HG03457 (cell line): ENCODE results near the gene MAPK10.
"Not testable (repeated sequence)": the region's sequence is repeated elsewhere in the genome, so short reads cannot be mapped to it uniquely, and the experiment has no call there.

ENCODE experiments used
- ATAC-seq: cut with Tn5 transposase; IDR thresholded peaks from one replicate; pipeline ENCODE4 v1.9.1; 2021; ENCODE audit warnings: moderate number of reproducible peaks; ENCODE audit not compliant: unreplicated experiment

Gene MAPK10

GRCh38 chr4:85994576-85994975 is 365.3 kb downstream of the MAPK10 start:
- no peak for ATAC-seq

GRCh38 chr4:85993641-85994040 is 366.2 kb downstream of the MAPK10 start:
- no peak for ATAC-seq

- ATAC-seq: no peak
These were observed 373.6 kb downstream of the MAPK10 start for GRCh38 chr4:85986266-85986665.

GRCh38 chr4:85979276-85979675 is 380.6 kb downstream of the MAPK10 start:
- peak; percentile 94 for ATAC-seq

GRCh38 chr4:85970535-85970934 is 389.3 kb downstream of the MAPK10 start:
- no peak for ATAC-seq

GRCh38 chr4:85968945-85969819 is 390.7 kb downstream of the MAPK10 start:
- no peak for ATAC-seq

GRCh38 chr4:85967872-85968271 is 392.0 kb downstream of the MAPK10 start:
- ATAC-seq: no peak

GRCh38 chr4:85966373-85966772 is 393.5 kb downstream of the MAPK10 start:
- ATAC-seq: no peak

- ATAC-seq: no peak
These were observed 394.3 kb downstream of the MAPK10 start for GRCh38 chr4:85965529-85965928.

GRCh38 chr4:85965017-85965416 is 394.8 kb downstream of the MAPK10 start:
- ATAC-seq: not testable (repeated sequence)

- ATAC-seq: no peak
These were observed 395.6 kb downstream of the MAPK10 start for GRCh38 chr4:85964298-85964697.

GRCh38 chr4:85963231-85963630 is 396.6 kb downstream of the MAPK10 start:
- no peak for ATAC-seq

GRCh38 chr4:85961887-85962286 is 398.0 kb downstream of the MAPK10 start:
- no peak for ATAC-seq

GRCh38 chr4:85956293-85956945 is 403.4 kb downstream of the MAPK10 start:
- ATAC-seq: no peak

- ATAC-seq: no peak
These were observed 404.1 kb downstream of the MAPK10 start for GRCh38 chr4:85955620-85956292.

- no peak for ATAC-seq
These were observed 406.2 kb downstream of the MAPK10 start for GRCh38 chr4:85953651-85954018.

GRCh38 chr4:85952972-85953650 is 406.7 kb downstream of the MAPK10 start:
- no peak for ATAC-seq

GRCh38 chr4:85952528-85952927 is 407.3 kb downstream of the MAPK10 start:
- no peak for ATAC-seq

GRCh38 chr4:85951099-85951498 is 408.8 kb downstream of the MAPK10 start:
- ATAC-seq: no peak

GRCh38 chr4:85946821-85947220 is 413.0 kb downstream of the MAPK10 start:
- ATAC-seq: no peak

GRCh38 chr4:85942107-85942506 is 417.7 kb downstream of the MAPK10 start:
- ATAC-seq: no peak
